AG09309 (cell line): Measurements from ENCODE around the gene AGFG2.
A peak's percentile ranks its signal among the peaks of the same experiment; 100 is the strongest.
"Not testable (repeated sequence)": the region's sequence is repeated elsewhere in the genome, so short reads cannot be mapped to it uniquely, and the experiment has no call there.

ENCODE experiments used
- DNase-seq: peaks from one replicate; pipeline ENCODE4 v3.0.0-alpha.2; 2010; ENCODE audit warnings: low read depth
- H3K4me3 ChIP-seq: 2 replicates; pipeline ENCODE4 v1.5.1; 2011; ENCODE audit warnings: mild to moderate bottlenecking, low read depth, low read length, moderate library complexity; ENCODE audit not compliant: control insufficient read depth
- CTCF ChIP-seq: IDR thresholded peaks from 2 replicates; pipeline ENCODE4 v1.5.1; 2011; ENCODE audit warnings: mild to moderate bottlenecking, low read depth, low read length, inconsistent platforms; ENCODE audit not compliant: insufficient read depth, control insufficient read depth; ENCODE audit errors: missing control alignments

AGFG2 gene

GRCh38 chr7:100540073-100540723, 1.2 kb downstream of the AGFG2 start:
- peak overlapping the region; percentile 76 for H3K4me3 ChIP-seq
- TF ChIP-seq CTCF, result no peak
- DNase-seq, result no peak

- not testable (repeated sequence) for DNase-seq, H3K4me3 ChIP-seq
Measured at GRCh38 chr7:100541309-100541708, 2.3 kb downstream of the AGFG2 start.

GRCh38 chr7:100543586-100543985, 4.6 kb downstream of the AGFG2 start:
- no peak overlapping the region for H3K4me3 ChIP-seq
- no peak for DNase-seq
- no peak for TF ChIP-seq CTCF

- TF ChIP-seq CTCF, result no peak
- no peak overlapping the region for H3K4me3 ChIP-seq
- no peak for DNase-seq
Measured at GRCh38 chr7:100544386-100544785, 5.4 kb downstream of the AGFG2 start.

GRCh38 chr7:100544967-100545359, 6.0 kb downstream of the AGFG2 start:
- H3K4me3 ChIP-seq, result no peak overlapping the region
- no peak for DNase-seq
- TF ChIP-seq CTCF, result no peak

GRCh38 chr7:100545360-100546128, 6.5 kb downstream of the AGFG2 start:
- no peak overlapping the region for H3K4me3 ChIP-seq
- peak; percentile 17 for DNase-seq
- peak; percentile 8 for TF ChIP-seq CTCF

- TF ChIP-seq CTCF, result no peak
- no peak overlapping the region for H3K4me3 ChIP-seq
- no peak for DNase-seq
Measured at GRCh38 chr7:100546129-100546925, 7.3 kb downstream of the AGFG2 start.
